HL-60 (cell line): ENCODE data around the gene HACD2.

Source experiments
- CTCF ChIP-seq: IDR thresholded peaks from one replicate; pipeline ENCODE4 v1.5.1; 2011; ENCODE audit warnings: low read length, control low read depth, inconsistent platforms; ENCODE audit not compliant: insufficient read depth
- POLR2AphosphoS5 ChIP-seq: IDR thresholded peaks from 2 replicates; pipeline ENCODE4 v1.6.1; 2012; ENCODE audit warnings: low read depth
- REST ChIP-seq: IDR thresholded peaks from 2 replicates; pipeline ENCODE4 v1.6.1; 2012; ENCODE audit warnings: low read depth; ENCODE audit not compliant: insufficient replicate concordance
- SPI1 ChIP-seq: IDR thresholded peaks from 2 replicates; pipeline ENCODE4 v1.6.1; 2012; ENCODE audit warnings: low read depth, mild to moderate bottlenecking, borderline replicate concordance

- no peak for TF ChIP-seq REST
- no peak for TF ChIP-seq CTCF
- no peak for TF ChIP-seq POLR2AphosphoS5
- no peak for TF ChIP-seq SPI1
Measured at GRCh38 chr3:123467046-123467445, 117.8 kb downstream of the HACD2 start.
